ENCODE measurements around the gene KIRREL3.
"Not testable (repeated sequence)": the region's sequence is repeated elsewhere in the genome, so short reads cannot be mapped to it uniquely, and the experiment has no call there.

The KIRREL3 gene

GRCh38 chr11:126383339-126384335 lies 616.9 kb downstream of the KIRREL3 start:
- no peak for DNase-seq (ENCODE audit: low read depth in 2 of 2)

- not testable (repeated sequence) for DNase-seq (ENCODE audit: low read depth in 2 of 2)
Measured at GRCh38 chr11:126382641-126383040, 617.9 kb downstream of the KIRREL3 start.

GRCh38 chr11:126381960-126382359 lies 618.6 kb downstream of the KIRREL3 start:
- DNase-seq (ENCODE audit: low read depth in 2 of 2) = not testable (repeated sequence)

- DNase-seq (ENCODE audit: low read depth in 2 of 2) = no peak
Measured at GRCh38 chr11:126380909-126381308, 619.7 kb downstream of the KIRREL3 start.

- DNase-seq (ENCODE audit: low read depth in 2 of 2) = no peak
Measured at GRCh38 chr11:126378763-126379162, 621.8 kb downstream of the KIRREL3 start.

GRCh38 chr11:126375726-126376125 lies 624.8 kb downstream of the KIRREL3 start:
- no peak for DNase-seq (ENCODE audit: low read depth in 2 of 2)

- not testable (repeated sequence) for DNase-seq (ENCODE audit: low read depth in 2 of 2)
Measured at GRCh38 chr11:126374562-126375300, 625.8 kb downstream of the KIRREL3 start.

GRCh38 chr11:126373389-126374066 lies 627.0 kb downstream of the KIRREL3 start:
- not testable (repeated sequence) for DNase-seq (ENCODE audit: low read depth in 2 of 2)
